GM18526 (cell line): ENCODE data around the gene PPP2R1B.

ENCODE experiments used
- POLR2A ChIP-seq: IDR thresholded peaks from 3 replicates; pipeline ENCODE4 v1.6.1; 2011; ENCODE audit not compliant: insufficient read length; ENCODE audit errors: extremely low read depth

Gene PPP2R1B

DNA sequence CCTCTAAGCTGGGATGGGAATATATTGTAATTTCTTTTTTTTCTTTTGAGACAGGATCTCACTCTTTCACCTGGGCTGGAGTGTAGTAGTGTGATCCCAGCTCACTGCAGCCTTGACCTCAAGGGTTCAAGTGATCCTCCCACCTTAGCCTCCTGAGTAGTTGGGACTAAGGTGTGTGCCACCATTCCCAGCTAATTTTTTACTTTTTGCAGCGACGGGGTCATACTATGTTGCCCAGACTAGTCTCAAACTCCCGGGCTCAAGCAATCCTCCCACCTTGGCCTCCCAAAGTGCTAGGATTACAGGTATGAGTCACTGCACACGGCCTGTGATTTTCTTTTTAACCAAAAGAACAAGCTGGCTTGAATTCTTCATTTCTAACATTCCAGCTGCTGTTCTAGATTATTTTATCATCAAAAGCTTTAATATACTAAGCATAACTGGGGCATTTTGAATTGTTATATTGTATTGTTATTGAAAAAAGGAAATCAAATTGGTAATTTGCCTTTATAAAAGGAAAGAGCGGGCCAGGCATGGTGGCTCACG lies 26.8 kb upstream of the PPP2R1B start:
- TF ChIP-seq POLR2A, result no peak

DNA sequence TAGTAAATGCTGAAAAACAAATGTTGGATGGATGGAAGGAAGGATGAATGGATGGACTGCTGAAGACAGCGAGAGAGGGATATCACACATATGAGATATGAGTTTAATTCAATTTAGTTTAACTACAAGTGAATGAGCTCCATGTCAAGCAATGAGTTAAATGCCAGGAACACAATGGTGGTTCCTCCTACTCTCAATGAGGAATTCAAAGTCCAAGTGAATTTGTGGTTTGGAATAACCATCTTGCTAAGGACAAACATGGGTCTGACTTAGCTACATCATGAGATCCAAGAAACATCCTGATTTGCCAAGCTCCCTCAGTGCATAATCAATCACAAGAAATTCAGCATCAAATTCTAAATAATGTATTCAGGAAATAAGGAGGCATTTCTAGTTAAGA lies 26.1 kb upstream of the PPP2R1B start:
- no peak for TF ChIP-seq POLR2A

DNA sequence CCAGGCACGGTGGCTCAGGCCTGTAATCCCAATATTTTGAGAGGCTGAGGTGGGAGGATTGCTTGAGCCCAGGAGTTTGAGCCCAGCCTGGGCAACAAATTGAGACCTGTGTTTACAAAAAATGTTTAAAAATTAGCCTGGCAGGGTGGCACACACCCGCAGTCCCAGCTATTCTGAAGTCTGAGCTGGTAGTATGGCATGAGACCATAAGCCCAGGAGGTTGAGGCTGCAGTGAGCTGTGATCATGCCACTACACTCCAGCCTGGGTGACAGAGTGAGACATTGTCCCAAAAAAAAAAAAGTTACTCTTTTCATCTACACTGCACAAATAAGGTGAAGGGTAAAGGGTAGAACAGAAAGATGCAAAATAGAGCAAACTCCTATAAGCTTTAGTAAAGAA lies 22.3 kb upstream of the PPP2R1B start:
- TF ChIP-seq POLR2A, result no peak

DNA sequence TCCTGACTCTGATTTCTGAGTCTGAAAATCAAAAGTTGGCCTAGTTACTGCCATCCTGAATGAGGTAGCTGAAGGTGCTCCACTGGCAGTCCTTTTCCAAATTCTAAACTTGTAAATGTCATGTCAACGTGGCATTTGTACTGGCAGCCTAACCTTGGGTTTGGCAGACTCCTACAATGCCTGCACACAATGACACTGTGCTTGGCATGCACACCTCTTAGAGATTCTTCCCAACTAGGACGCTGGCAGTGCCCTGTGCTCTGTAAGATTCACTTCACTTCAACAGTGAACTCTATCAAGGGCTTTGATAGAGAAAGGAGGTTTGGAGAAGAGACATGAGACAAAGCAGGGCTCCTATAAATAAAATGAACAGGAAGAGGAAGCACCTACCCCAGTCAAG lies 21.9 kb upstream of the PPP2R1B start:
- no peak for TF ChIP-seq POLR2A

DNA sequence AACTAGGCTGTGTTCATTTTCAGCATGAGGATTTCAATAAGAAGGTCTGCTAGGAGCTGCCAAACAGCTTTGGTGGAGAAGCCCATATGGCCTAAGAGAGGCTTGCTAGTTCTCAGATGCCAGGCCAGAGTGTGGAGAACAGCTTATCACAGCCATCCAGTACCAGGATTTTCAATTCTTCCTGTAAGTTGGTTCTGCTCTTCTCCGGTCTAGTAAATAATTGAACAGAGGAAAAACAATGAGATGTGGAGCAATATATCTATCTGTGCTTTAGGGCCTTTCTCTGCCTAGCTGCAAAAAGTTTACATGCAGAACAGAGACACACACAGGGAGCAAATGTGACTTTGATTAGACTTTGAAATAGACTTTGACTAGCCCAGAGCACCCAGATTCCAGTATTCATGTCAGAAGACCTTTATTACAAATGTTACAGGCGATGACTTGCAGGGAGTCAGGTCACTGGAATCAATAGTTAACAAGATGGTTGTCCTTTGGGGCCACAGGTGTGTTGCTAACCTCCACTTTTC lies 19.8 kb upstream of the PPP2R1B start:
- TF ChIP-seq POLR2A, result no peak

DNA sequence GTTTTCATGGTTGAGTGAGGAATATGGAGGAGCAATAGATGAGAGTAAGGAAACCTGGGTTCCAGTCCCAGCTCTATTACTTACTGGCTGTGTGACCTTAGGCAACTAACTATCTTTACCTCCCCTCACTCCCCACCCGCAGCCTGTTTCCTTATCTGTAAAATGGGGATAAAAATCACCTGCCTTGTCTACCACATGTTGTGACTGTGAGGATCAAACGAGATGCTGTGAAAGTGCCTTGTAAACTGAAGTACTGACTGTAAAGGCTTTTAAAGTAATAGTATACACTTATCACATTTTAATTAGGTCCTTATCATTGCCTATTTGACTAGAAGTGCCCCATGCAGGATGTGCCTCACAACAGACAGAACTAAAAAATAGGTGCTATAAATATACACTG lies 18.9 kb upstream of the PPP2R1B start:
- TF ChIP-seq POLR2A, result no peak

DNA sequence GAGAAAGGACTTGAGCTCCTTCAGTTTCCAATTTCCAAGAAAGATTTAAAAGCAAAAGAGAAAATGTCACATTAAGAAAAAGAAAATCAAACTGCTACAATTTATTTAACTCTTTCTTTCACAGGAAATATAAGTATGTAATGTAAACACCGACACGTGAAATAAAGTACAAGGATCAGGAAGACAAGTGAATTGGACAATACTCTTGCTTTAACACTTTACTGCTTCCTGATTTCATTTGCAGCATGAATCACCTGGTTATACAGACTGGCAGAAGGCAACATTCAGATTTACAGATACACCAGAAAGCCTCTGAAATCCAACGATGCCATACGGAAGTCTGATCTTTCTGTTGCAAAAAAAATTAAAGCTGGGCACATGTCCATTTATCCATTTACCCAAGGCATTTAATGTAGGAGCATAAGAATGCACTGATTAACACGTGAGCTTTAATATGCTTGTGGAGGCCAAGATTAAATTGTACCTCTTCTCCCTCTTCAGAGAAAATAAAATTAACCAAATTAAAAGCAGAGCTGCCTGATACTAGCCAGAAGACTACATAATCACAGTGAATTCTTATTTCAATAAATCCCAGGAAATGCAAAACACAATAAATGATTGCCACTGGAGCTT lies 16.0 kb upstream of the PPP2R1B start:
- no peak for TF ChIP-seq POLR2A

DNA sequence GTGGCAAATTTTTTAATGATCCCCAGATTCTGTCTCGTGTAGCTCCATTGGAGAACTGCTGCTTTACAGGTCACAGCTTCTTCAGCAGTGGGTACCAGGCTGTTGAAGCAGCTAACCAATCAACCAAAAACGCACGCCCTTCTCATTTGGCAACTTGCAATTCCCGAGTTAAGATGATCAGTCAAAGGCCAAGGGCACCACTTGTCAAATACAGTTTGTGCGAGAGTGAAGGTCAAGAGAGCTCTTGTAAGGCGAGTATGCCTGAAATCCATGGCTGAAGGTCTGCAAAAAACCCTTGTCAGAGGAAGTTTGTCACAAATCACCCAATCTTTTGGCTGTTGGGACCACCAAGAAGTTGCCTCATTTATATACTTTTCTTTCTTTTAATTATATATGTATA lies 12.9 kb upstream of the PPP2R1B start:
- no peak for TF ChIP-seq POLR2A

DNA sequence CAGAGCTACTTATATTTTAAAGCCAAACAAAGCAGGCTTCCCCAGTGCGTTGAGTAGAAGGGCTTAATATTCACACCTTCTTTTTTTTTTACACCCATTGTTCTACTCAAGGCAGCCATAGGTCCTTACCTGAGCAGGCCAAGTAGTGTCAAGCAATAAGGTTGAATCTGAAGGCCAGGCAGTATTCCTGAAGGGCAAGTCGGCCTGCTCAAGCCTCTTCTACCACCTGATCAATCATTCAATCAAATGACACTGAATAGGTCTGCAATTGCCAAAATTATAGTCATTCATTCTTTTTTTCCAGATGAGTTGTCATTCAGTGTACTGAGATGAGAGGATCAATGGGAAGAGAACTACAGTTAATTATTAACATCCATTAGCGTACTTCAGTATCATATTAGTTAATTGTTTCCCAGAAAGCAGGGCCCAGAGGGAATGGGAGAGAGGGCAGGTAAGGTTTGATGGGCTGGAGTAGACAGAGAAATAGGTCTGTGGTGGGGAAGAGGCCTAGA lies 11.9 kb upstream of the PPP2R1B start:
- no peak for TF ChIP-seq POLR2A

DNA sequence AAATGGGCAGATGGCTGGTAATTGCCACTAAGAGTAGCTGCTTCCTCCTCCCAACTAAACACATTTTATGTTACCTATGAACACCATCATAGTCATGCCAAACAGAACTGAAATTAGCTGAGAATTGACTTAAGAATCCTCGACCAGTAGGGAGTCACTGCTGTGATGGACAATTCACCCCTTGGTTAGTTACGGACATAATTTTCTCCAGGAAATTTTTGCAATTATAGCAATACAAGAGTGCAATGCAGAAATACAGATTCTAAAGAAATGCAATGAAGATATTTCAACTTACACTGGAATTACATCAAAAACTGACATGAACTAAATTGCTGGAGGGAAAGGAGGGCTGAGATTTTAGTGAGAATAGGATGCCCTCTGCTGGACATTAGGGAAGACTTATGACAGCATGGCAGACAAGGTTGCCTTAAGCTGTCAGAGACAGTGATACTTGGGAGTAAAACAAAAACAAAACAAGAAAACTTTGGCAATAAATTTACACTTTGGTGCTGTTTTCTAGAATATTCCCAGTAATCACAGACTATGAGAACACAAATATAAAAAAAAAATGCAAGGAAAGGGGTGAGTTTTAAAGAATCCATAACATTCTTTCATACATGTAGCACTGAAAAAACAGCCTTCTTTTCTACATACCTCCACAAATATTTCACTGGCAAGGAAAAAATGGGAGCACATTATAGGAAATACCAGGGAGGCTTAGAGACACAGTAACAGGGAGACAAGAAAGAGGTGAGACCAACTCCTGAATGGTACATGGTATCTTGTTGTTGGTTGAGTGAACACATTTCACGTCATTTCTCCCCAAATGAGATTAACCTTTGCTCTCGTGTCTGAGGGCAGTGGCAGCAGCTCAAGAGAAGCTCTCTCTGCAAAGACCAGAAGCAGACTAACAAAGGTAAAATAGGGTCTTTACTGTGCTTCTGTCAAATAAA lies 11.2 kb upstream of the PPP2R1B start:
- no peak for TF ChIP-seq POLR2A

DNA sequence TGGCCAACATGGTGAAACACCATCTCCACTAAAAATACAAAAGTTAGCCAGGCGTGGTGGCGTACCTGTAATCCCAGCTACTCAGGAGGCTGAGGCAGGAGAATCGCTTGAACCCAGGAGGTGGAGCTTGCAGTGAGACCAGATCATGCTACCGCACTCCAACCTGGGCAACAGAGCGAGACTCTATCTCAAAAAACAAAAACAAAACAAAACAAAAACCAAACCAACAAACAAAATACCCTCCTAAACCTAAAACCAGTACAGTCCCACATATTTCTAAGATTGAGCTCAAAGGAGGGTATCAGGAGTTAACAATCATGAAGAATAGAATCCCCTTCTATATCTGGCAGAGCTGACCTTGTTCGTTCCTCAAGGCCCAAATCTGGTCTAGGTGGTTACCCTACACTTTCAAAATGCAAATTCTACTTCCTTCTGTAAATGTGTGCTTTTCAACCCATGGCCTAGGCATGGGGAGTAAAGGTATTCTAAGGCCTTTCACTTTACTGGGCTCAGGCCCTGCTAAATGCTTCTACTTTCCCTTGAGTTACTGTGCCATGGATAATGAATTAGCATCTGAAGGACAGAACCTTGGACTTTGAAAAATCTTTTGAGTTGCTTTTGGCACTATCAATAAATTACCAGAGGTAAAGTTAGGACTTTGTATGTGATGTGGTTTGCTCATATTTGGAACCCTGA lies 10.4 kb upstream of the PPP2R1B start:
- no peak for TF ChIP-seq POLR2A

DNA sequence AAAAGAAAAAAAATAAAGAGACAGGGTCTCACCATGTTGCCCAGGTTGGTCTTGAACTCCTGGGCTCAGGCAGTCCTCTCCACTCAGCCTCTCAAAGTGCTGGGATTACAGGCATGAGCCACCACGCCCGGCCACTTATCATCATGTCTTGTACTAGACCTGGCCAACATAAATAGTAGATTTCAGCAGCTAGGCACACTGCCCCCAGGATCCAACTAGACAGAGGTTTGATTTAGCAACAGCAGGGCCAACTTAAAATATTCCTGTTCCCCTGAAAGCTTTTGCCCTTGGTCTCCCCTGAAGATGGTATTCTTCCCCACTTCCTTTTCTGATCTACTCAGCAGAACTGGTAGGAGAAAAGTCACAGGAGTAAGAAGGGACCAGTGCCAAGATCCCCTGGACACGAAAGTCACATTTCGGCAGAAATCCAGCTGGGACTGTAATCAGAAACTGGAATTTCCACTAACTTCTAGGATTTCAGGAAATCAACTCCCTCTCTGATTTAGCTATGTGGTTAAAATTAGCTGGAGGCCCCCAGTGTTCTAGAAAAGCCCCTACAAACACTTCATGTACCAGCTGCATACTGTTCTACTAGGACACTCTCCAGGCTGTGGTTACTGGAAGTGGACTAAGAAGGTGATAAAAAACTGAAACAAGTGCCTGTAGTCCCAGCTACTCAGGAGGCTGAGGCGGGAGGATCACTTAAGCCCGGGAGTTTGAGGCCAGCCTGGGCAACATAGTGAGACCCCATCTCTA lies 8.9 kb upstream of the PPP2R1B start:
- no peak for TF ChIP-seq POLR2A

DNA sequence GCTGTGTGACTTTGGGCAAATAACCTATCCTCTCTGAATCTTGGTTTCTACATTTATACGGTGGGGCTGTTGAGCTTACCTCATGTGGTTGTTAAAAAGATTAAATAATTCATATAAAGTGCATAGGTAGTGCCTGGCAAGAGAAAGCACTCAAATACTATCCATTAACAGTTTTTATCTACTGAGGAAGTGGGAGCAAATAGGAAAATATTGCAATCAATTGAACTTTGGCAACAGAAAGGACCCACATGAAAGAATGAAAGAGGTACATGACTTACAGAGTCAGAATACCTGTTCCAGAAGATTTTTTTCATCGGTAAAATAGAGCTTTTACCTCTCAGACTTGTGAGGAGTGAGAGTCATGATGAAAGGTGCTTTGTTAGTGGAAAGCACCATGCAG lies 6.3 kb upstream of the PPP2R1B start:
- no peak for TF ChIP-seq POLR2A

DNA sequence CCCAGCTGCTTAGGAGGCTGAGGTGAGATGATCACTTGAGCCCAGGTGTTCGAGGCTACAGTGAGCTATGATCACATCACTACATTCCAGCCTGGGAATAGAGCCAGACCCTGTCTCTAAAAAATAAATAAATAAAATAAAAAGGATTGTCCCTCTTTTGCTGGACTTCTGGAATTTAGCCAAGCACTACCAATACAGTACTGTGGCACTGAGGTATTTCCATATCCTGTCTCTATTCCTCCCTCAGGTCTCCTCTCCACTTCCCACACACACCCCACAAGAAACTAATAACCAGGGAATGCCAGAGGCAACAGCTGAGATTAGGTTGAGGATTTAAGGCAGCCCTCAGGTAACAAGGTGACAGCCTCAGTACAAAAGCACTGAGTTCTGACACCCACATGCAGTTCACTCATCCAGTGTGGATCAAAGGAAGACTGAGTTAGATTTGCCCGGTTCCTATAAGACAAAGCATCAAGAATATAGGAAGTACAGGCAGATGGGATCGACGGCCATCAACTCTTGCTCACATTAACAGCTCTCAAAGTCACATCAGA lies 4.5 kb upstream of the PPP2R1B start:
- TF ChIP-seq POLR2A, result no peak
